Neural cell (in vitro differentiated cells): ENCODE results near the gene RPS13. TPM values are rescaled to one million over a fixed set of nuclear protein-coding genes. Genes with fewer than 3 reads are reported as not detected.
"Not testable (repeated sequence)": the region's sequence is repeated elsewhere in the genome, so short reads cannot be mapped to it uniquely, and the experiment has no call there.

Experiments
- H2AFZ ChIP-seq: fragments of 200-600, 300-800 bp; sonication (generic), shearing (Covaris generic); 2 replicates; pipeline ENCODE4 v1.6.0; 2014; ENCODE audit warnings: low read depth, mild to moderate bottlenecking, antibody characterized with exemption, low read length, moderate library complexity
- H3F3A ChIP-seq: fragments of 200-600 bp; shearing (Covaris generic); 2 replicates; pipeline ENCODE4 v1.6.1; 2016; ENCODE audit warnings: mild to moderate bottlenecking, moderate library complexity, mixed read lengths, antibody characterized with exemption, low read length; ENCODE audit not compliant: insufficient read depth, poor library complexity, severe bottlenecking
- H3K27ac ChIP-seq: fragments of 200-600, 300-800 bp; sonication (generic), shearing (Covaris generic); 2 replicates; pipeline ENCODE4 v1.5.1; 2014; ENCODE audit warnings: mild to moderate bottlenecking, low read length, moderate library complexity
- H3K27me3 ChIP-seq: fragments of 300-800, 200-600 bp; sonication (generic), shearing (Covaris generic); 2 replicates; pipeline ENCODE4 v1.6.0; 2014; ENCODE audit warnings: mild to moderate bottlenecking, low read depth, low read length, moderate library complexity; ENCODE audit not compliant: insufficient read depth
- H3K36me3 ChIP-seq: fragments of 300-800, 200-600 bp; sonication (generic), shearing (Covaris generic); 2 replicates; pipeline ENCODE4 v1.5.1; 2014; ENCODE audit warnings: mild to moderate bottlenecking, antibody characterized with exemption, low read length, moderate library complexity; ENCODE audit not compliant: insufficient read depth
- H3K4me2 ChIP-seq: fragments of 300-800, 200-600 bp; sonication (generic), shearing (Covaris generic); 2 replicates; pipeline ENCODE4 v1.6.0; 2014; ENCODE audit warnings: mild to moderate bottlenecking, low read length
- H3K4me3 ChIP-seq: fragments of 300-800, 200-600 bp; sonication (generic), shearing (Covaris generic); 2 replicates; pipeline ENCODE4 v1.5.1; 2014; ENCODE audit warnings: mild to moderate bottlenecking, low read length, moderate library complexity
- H3K79me2 ChIP-seq: fragments of 200-600 bp; shearing (Covaris generic); replicated peaks from 2 replicates; pipeline ENCODE4 v1.6.0; 2014; ENCODE audit warnings: mild to moderate bottlenecking, low read length, moderate library complexity; ENCODE audit not compliant: insufficient read depth
- H3K9ac ChIP-seq: fragments of 300-800, 200-600 bp; sonication (generic), shearing (Covaris generic); 2 replicates; pipeline ENCODE4 v1.6.1; 2016; ENCODE audit warnings: mild to moderate bottlenecking, low read length, mixed read lengths
- H3K9me2 ChIP-seq: fragments of 200-600 bp; shearing (Covaris generic); 2 replicates; pipeline ENCODE4 v1.6.1; 2016; ENCODE audit warnings: mild to moderate bottlenecking, low read length, mixed read lengths; ENCODE audit not compliant: insufficient read depth
- H3K9me3 ChIP-seq: fragments of 200-600, 300-800 bp; sonication (generic), shearing (Covaris generic); 2 replicates; pipeline ENCODE4 v1.6.1; 2016; ENCODE audit warnings: mild to moderate bottlenecking, mixed run types, low read length, moderate library complexity, mixed read lengths
- H4K20me1 ChIP-seq: fragments of 200-600 bp; shearing (Covaris generic); 2 replicates; pipeline ENCODE4 v1.6.1; 2016; ENCODE audit warnings: mild to moderate bottlenecking, mixed run types; ENCODE audit not compliant: insufficient read depth
- CTCF ChIP-seq: fragments of 450-650 bp; IDR thresholded peaks from 2 replicates; pipeline ENCODE4 v1.5.1; 2014; ENCODE audit warnings: antibody characterized with exemption, mild to moderate bottlenecking, moderate library complexity; ENCODE audit not compliant: poor library complexity, severe bottlenecking
- EP300 ChIP-seq: fragments of 450-650 bp; conservative IDR thresholded peaks from 2 replicates; pipeline ENCODE4 v1.6.1; 2014; ENCODE audit warnings: antibody characterized with exemption, mild to moderate bottlenecking, moderate library complexity; ENCODE audit not compliant: poor library complexity, severe bottlenecking
- EZH2 ChIP-seq: fragments of 200-600, 300-800 bp; shearing (Covaris generic), sonication (generic); IDR thresholded peaks from 2 replicates; pipeline ENCODE4 v1.6.1; 2014; ENCODE audit warnings: antibody characterized with exemption, low read length, borderline replicate concordance, mild to moderate bottlenecking; ENCODE audit not compliant: insufficient read depth, poor library complexity, severe bottlenecking
- MXI1 ChIP-seq: fragments of 450-650 bp; conservative IDR thresholded peaks from 2 replicates; pipeline ENCODE4 v1.6.1; 2014; ENCODE audit warnings: antibody characterized with exemption, mild to moderate bottlenecking; ENCODE audit not compliant: poor library complexity, severe bottlenecking
- POLR2AphosphoS5 ChIP-seq: IDR thresholded peaks from 2 replicates; pipeline ENCODE4 v1.6.1; 2012
- RAD21 ChIP-seq: fragments of 450-650 bp; conservative IDR thresholded peaks from 2 replicates; pipeline ENCODE4 v1.6.1; 2014; ENCODE audit warnings: antibody characterized with exemption, mild to moderate bottlenecking, moderate library complexity
- REST ChIP-seq: IDR thresholded peaks from 2 replicates; pipeline ENCODE4 v1.6.1; 2012; ENCODE audit warnings: borderline replicate concordance
- SMC3 ChIP-seq: fragments of 450-650 bp; conservative IDR thresholded peaks from 2 replicates; pipeline ENCODE4 v1.6.1; 2014; ENCODE audit warnings: antibody characterized with exemption, mild to moderate bottlenecking, moderate library complexity; ENCODE audit not compliant: poor library complexity
- TAF1 ChIP-seq: IDR thresholded peaks from 2 replicates; pipeline ENCODE4 v1.6.1; 2012; ENCODE audit warnings: low read depth
- polyA plus RNA-seq: library from polyadenylated mRNA; depleted of rRNA; stranded (reverse); fragments of >200 nt; gene quantifications from 2 replicates; pipeline ENCODE4 v1.2.3, GENCODE V29; 2014

Gene RPS13
- polyA plus RNA-seq, 1 donor from 2014 or later, result 1,561 TPM

- H3K27ac ChIP-seq, result no peak overlapping the region
- no peak overlapping the region for H3K4me3 ChIP-seq
- H3K36me3 ChIP-seq, result no peaks in the 10 kb centered on the region
- no peaks in the 10 kb centered on the region for H3F3A ChIP-seq
- H2AFZ ChIP-seq, result no peak overlapping the region
- H3K9ac ChIP-seq, result no peak overlapping the region
- no peak overlapping the region for H3K4me2 ChIP-seq
- H3K79me2 ChIP-seq, result no peaks in the 10 kb centered on the region
- no peaks in the 10 kb centered on the region for H3K9me2 ChIP-seq
- H4K20me1 ChIP-seq, result no peaks in the 10 kb centered on the region
- H3K9me3 ChIP-seq, result no peaks in the 10 kb centered on the region
- no peaks in the 10 kb centered on the region for H3K27me3 ChIP-seq
- TF ChIP-seq SMC3 (peak; percentile 75), RAD21 (peak; percentile 70), TAF1 (no peak), CTCF (peak; percentile 63)
Measured at GRCh38 chr11:17063171-17064002, 14.1 kb downstream of the RPS13 start.

- H3K9me3 ChIP-seq, H3K9ac ChIP-seq, H3K79me2 ChIP-seq, H3K27me3 ChIP-seq, H3K9me2 ChIP-seq, H3K27ac ChIP-seq, H2AFZ ChIP-seq, H3K4me3 ChIP-seq, H3K36me3 ChIP-seq, H3F3A ChIP-seq, H4K20me1 ChIP-seq, H3K4me2 ChIP-seq: not testable (repeated sequence)
Measured at GRCh38 chr11:17051146-17051545, 26.3 kb downstream of the RPS13 start.

DNA sequence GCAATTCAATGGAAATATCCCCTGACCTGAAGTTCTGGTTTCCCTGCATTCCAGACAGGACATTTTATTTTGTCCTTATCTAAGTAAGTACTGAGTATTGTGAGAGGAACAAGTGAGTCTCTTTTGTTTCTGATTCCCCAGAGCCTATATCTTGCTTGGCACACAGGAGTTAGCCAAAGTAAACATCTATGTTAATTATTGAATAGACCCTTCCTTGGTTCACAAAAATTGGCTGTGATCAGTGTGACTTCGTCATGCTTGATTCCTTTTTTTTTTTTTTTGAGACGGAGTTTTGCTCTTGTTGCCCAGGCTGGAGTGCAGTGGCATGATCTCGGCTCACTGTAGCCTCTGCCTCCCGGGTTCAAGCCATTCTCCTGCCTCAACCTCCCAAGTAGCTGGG, 29.0 kb downstream of the RPS13 start:
- H4K20me1 ChIP-seq, H3F3A ChIP-seq, H3K27ac ChIP-seq, H3K4me2 ChIP-seq, H3K4me3 ChIP-seq, H3K9me2 ChIP-seq, H3K79me2 ChIP-seq, H3K27me3 ChIP-seq, H3K9me3 ChIP-seq, H3K9ac ChIP-seq, H3K36me3 ChIP-seq, H2AFZ ChIP-seq: not testable (repeated sequence)

GRCh38 chr11:17046690-17047089, 30.8 kb downstream of the RPS13 start:
- Histone ChIP-seq H3K79me2 (no peaks in the 10 kb centered on the region), H2AFZ (no peak overlapping the region), H3K9me2 (no peaks in the 10 kb centered on the region), H3K9me3 (no peaks in the 10 kb centered on the region), H3K9ac (no peak overlapping the region), H4K20me1 (no peaks in the 10 kb centered on the region), H3F3A (no peaks in the 10 kb centered on the region), H3K36me3 (no peaks in the 10 kb centered on the region), H3K27me3 (no peaks in the 10 kb centered on the region), H3K4me3 (no peak overlapping the region), H3K4me2 (no peak overlapping the region), H3K27ac (no peak overlapping the region)
- TF ChIP-seq RAD21 (no peak), CTCF (no peak), MXI1 (no peak), REST (no peak), TAF1 (no peak), SMC3 (no peak), POLR2AphosphoS5 (no peak), EP300 (no peak), EZH2 (no peak)
